Measurements from ENCODE around the gene KBTBD13.

GRCh38 chr15:65072617-65073016, 3.9 kb upstream of the KBTBD13 start:
- TF ChIP-seq, protein P1, sequence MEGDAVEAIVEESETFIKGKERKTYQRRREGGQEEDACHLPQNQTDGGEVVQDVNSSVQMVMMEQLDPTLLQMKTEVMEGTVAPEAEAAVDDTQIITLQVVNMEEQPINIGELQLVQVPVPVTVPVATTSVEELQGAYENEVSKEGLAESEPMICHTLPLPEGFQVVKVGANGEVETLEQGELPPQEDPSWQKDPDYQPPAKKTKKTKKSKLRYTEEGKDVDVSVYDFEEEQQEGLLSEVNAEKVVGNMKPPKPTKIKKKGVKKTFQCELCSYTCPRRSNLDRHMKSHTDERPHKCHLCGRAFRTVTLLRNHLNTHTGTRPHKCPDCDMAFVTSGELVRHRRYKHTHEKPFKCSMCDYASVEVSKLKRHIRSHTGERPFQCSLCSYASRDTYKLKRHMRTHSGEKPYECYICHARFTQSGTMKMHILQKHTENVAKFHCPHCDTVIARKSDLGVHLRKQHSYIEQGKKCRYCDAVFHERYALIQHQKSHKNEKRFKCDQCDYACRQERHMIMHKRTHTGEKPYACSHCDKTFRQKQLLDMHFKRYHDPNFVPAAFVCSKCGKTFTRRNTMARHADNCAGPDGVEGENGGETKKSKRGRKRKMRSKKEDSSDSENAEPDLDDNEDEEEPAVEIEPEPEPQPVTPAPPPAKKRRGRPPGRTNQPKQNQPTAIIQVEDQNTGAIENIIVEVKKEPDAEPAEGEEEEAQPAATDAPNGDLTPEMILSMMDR (IDR thresholded peaks at IDR 0.05): no peak
- TF ChIP-seq POLR2A (IDR thresholded peaks at IDR 0.05): no peak
